ENCODE data around the gene AFAP1. TPM values are rescaled to one million over a fixed set of nuclear protein-coding genes. Genes with fewer than 3 reads are reported as not detected.

The AFAP1 gene
- total and polyA plus RNA-seq, 2 donors (not counting 3 experiments of a cell fraction or from before 2014, with no cell fraction given) = 32.3 to 103 TPM

GRCh38 chr4:7719354-7720174 is 220.1 kb downstream of the AFAP1 start:
- FAIRE-seq (peak; percentile 83), DNase-seq (ENCODE audit: low read depth, low spot score) (peak; percentile 24)
- no peak overlapping the region for H3K4me2 ChIP-seq (ENCODE audit: insufficient read depth, low read length)
- H3K4me3 ChIP-seq (replicated peaks in 1 of 3; ENCODE audit: insufficient read depth in 1 of 3, low read depth in 1 of 3, low read length in 3 of 3) = no peak overlapping the region
- H2AFZ ChIP-seq (ENCODE audit: low read depth, low read length) = no peak overlapping the region
- no peak overlapping the region for H3K9ac ChIP-seq (replicated peaks; ENCODE audit: extremely low read depth, insufficient read depth, low read length)
- dilution Hi-C loops (cut with MboI; ENCODE audit: extremely low pct_ligation_motif_present, low sequenced_read_pairs) (no loop called here), intact Hi-C loops (cut with micrococcal nuclease) (loop anchor here (1.0 to 10.0 kb wide), 3 partner anchors 195 to 527 kb away; partner anchors contain the start of gene SORCS2)
- TF ChIP-seq MYC (IDR thresholded peaks at IDR 0.05; ENCODE audit: low read depth, low read length) (no peak), CTCF (IDR thresholded peaks at IDR 0.05; ENCODE audit: extremely low read depth in 1 of 2, insufficient read depth in 1 of 2, low read depth in 1 of 2, low read length in 2 of 2) (peak; percentile 75 to 83), FOS (IDR thresholded peaks at IDR 0.05; ENCODE audit: borderline replicate concordance, insufficient read depth, low read length) (no peak), POLR2AphosphoS5 (IDR thresholded peaks at IDR 0.05; ENCODE audit: insufficient read depth, low read depth, low read length) (no peak)
- no peaks in the 10 kb centered on the region for H3K9me1 ChIP-seq (replicated peaks; ENCODE audit: control insufficient read depth, extremely low read depth, insufficient read depth, low read length)
- H3K27ac ChIP-seq (ENCODE audit: insufficient read depth, low read depth, low read length) = no peak overlapping the region
- CTCF ChIA-PET = interaction anchor here (0.6 to 2.0 kb wide), 19 partner anchors 8 to 530 kb away, joined by 3 to 37 read pairs (median 5); partner anchors contain the start of gene SORCS2
- H4K20me1 ChIP-seq (replicated peaks; ENCODE audit: control insufficient read depth, extremely low read depth, insufficient read depth, low read length) = no peaks in the 10 kb centered on the region
- H3K4me1 ChIP-seq (ENCODE audit: control insufficient read depth, extremely low read depth, insufficient read depth, low read length) = peaks cover 10% of the 10 kb centered on the region
- H3K79me2 ChIP-seq (ENCODE audit: control insufficient read depth, insufficient read depth, low read length) = no peaks in the 10 kb centered on the region
- no peaks in the 10 kb centered on the region for H3K9me3 ChIP-seq (replicated peaks; ENCODE audit: control insufficient read depth, insufficient read depth, low read length)
- BruUV-seq (replicated peaks) = no TSS peak
- peaks cover 0 to 1% of the 10 kb centered on the region in 2 experiments for H3K27me3 ChIP-seq (ENCODE audit: control insufficient read depth in 2 of 2, insufficient read depth in 2 of 2, low read length in 2 of 2)
- POLR2A ChIA-PET = no interaction called here
- H3K36me3 ChIP-seq (ENCODE audit: control insufficient read depth in 2 of 2, extremely low read depth in 1 of 2, insufficient read depth in 2 of 2, low read length in 2 of 2) = no peaks in the 10 kb centered on the region
